Cerebellar nuclear complex (tissue), 1 donor: ENCODE measurements around the gene TRPC1.
"Not testable (repeated sequence)": the region's sequence is repeated elsewhere in the genome, so short reads cannot be mapped to it uniquely, and the experiment has no call there.

Source experiments
- DNase-seq, 2 experiments: peaks; one replicate each; lab custom pipeline; 2025; lab: John Stamatoyannopoulos, UW

TRPC1 gene

DNA sequence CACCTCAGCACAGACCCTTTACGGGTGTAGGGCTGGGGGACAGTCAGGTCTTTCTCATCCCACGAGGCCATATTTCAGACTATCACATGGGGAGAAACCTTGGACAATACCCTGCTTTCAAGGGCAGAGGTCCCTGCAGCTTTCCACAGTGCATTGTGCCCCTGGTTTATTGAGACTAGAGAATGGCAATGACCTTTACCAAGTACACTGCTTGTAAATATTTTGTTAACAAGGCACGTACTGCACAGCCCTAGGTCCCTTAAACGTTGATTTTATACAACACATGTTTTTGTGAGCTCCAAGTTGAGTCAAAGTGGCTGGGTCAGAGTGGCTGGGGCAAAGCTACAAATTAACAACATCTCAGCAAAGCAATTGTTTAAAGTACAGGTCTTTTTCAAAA is 28.8 kb downstream of the TRPC1 start:
- DNase-seq, result not testable (repeated sequence)

DNA sequence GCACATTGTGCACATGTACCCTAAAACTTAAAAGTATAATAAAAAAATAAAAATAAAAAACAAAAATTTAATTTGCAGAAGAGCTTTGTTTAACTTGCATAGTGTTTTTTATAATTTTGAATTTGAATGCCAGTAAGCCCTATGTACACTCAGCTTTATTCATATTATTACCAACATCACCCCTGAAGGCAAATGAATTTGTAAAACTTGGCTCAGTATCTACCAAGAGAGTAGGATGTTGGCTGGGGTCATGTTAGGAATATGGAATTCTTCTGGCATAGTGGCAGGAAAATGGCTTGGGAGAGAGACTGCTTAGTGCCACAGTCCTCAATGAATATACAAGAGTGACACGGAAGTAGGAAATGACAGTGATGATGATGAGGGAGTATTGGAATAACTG is 30.7 kb downstream of the TRPC1 start:
- no peak for DNase-seq

DNA sequence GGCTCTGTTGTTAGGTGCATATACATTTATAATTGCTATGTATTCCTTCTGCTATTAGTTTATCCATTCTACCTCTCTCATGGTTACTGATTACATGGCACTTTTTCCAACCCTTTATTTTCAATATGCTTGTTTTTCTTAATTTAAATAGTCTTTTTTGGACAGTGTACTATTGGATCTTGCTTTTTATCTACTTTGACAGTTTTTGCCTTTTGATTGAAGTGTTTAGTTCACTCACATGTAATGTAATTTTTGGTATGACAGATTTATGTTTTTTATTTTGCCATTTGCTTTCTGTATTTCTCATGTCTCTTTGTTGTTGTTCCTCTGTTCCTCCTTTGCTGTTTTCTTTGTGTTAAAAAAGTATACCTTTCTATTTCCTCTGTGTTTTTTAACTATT is 44.5 kb downstream of the TRPC1 start:
- no peak for DNase-seq

DNA sequence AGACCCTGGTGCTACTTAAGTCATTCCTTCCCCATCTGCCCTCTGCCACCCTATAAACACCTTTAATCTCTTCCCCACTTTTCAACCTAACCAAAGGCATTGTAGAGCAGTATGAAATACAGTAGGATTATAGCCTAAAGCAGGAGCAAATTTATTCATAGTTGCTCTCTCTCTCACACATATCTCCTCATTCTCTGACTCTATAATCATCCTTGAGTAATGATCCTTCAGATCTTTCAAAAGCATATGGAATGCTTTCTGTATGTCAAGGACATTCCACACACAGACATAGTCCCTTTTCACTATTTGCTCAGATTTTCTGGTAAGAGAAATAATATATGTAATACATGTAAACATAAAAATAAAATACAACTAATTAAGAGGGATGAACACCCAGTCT is 54.1 kb downstream of the TRPC1 start:
- DNase-seq, result no peak

DNA sequence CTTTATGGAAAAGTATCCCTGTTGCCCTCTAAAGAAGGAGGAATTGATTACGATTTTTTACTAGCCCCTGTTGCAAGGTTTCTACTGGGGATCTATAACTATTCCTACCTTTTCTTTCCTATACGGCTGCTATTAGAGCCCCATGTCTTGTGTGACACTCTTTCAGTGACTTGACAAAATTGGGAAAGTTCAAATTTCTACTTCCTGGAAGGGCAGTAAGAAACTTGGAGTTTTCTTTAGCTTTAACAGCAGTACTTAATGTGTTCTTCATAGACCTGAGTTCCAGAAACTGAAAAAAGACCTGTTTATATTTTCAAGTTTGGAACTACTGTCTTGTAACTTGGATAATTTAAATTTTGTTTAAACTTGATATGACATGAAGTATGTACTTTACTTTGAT is 54.7 kb downstream of the TRPC1 start:
- no peak for DNase-seq

DNA sequence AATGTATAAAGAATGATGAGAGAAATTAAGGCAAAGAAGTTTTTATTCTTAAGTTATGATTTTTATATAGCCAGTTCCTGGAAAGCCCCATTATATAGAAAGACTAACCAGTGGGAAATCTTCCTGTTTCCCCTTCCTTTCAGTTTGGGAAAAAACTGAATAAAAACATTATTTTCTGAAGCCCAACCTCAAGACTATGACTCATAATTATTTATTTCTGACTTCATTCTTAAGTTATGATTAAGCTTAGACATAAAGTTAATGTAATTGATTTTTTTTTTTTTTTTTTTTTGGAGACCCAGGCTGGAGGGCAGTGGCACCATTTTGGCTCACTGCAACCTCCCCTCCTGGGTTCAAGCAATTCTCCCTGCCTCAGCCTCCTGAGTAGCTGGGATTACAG is 55.8 kb downstream of the TRPC1 start:
- no peak for DNase-seq

DNA sequence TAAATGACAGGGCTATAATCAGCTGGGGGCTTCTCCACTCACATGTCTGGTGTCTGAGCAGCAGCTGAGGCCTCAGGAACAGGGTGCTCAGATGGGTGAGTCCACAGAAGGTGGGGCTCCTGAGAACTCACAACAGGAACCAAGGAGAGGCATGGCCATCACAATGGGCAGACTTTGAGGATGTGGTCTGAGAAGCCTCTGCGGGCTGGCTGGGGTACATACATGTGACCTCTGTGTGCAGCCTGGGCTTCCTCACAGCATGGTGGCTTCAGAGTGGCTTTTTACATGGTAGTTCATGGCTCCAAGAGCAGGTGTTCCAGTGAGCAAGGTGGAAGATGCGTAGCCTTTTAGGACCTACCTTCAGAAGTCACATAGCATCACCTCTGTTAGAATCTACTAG is 58.8 kb downstream of the TRPC1 start:
- DNase-seq, result no peak

DNA sequence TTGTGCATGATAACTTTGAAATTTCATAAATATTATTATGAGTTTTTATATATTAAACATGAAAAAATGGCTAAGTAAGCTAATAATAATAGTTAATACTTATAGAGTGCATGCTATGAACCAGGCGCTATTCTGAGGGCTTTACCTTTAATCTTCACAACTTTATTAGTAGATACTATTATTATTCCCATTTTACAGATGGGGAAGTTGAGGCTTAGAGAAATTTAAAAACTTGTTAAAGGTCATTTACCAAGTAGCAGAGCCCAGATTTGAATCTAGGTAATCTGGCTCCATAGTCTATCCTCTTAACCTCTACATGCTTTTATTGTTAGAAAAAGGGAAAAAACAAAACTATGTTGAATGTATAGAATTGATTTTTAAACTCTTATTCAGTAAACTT is 60.4 kb downstream of the TRPC1 start:
- no peak for DNase-seq

DNA sequence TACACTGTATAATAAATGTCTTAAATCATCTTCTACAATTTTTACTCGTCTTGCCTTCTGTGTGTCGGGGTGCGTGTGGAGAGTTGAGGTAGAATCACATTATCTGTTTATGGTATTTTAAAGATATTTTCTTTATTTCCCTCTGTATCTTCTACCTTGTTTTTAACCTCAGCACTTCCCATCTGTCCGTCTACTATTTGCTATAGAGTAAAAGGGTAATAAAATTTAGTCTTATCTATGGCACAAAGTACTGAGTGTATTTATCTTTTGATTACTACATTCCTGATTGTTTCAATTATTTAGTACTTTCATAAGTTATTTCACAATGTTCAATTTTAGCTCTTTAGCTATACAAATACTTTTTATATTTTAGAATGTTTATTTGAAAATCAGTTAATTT is 62.2 kb downstream of the TRPC1 start:
- no peak for DNase-seq

DNA sequence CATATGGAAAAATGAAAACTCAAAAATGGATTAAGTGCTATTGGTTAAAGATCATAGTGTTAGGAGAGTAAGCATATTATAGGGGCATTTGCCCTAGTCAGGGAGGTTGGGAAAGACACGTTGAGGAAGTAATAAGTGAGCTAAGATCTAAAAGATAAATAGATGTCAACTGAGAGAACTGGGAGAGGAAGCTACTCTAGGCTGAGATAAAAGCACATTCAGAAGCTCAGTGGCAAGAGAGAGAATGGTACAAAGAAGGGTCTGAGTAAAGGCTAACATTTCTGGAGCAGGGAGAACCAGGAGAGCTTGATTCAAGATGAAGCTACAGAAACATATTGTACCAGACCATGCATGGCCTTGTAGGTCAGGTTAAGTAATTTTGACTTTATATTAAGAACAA is 63.9 kb downstream of the TRPC1 start:
- no peak for DNase-seq

DNA sequence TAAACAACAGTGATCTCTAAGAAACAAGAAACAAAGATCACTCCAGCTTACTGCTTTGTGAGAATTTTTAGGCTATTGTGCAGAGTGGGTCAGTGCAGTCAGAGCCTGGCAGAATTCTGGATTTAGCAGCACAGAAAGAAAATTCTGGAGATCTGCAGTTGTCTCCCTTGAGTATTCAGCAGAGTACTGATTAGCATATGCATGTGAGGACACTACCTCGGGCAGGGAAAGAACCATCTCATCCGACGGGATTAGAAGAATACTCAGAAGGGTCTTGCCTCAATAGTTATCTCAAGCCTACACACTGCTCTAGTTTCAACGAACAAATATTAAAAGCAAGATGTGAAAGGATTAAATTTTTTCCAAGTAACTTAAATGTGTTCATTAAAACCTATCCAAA is 70.7 kb downstream of the TRPC1 start:
- DNase-seq, result no peak

DNA sequence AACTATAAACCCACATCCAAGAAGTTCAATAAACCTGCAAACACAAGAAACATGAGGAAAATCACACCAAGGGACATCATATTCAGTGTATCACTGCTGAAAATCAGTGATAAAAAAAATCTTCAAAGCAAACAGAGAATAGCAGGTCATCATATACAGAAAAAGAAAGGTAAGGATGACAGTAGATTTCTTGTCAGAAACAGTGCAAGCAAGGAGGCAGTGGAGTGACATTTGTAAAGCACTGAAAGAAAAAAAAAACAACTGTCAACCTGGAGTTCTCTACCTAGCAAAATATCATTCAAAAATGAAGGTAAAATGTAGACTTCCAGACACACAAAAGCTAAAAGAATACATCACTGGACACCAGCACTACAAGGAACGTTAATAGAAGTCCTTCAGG is 71.5 kb downstream of the TRPC1 start:
- no peak for DNase-seq

DNA sequence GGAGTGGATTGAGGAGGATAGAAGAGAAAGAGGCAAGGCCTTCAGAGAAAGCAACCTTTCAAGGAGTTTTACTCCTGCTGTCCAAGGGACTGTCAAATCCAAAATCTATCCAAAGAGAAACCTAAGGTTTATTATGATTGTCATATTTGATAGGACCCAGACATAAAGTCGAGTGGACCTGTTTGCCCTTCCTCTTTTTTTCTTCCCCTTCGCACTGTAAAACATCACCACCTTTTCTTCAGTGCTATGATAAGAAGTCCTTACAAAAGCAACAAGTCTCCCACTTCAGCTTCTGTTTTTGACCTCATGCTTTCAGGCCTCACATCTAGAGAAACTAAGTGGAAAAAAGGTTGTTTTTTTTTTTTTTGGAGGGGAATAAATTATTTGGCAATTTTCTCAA is 73.0 kb downstream of the TRPC1 start:
- DNase-seq, result no peak

DNA sequence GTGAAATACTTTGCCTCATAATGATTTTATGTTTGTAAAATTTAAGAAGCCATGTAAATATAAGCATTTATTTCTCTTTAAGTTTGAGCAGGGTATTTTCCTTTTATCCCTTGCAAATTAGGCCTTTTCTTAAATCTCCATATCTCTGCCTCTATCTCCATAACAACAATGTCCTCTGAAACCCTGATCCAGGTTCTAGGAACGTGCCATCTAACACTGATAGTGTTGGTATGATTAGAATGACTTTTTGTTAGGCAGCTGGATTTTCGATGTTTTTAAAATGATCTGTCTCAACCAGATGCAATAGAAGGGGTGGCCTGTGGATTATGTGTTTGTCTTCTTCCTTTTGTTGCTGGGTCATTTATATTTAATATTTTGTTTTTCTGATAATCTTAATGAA is 77.9 kb downstream of the TRPC1 start:
- no peak for DNase-seq

DNA sequence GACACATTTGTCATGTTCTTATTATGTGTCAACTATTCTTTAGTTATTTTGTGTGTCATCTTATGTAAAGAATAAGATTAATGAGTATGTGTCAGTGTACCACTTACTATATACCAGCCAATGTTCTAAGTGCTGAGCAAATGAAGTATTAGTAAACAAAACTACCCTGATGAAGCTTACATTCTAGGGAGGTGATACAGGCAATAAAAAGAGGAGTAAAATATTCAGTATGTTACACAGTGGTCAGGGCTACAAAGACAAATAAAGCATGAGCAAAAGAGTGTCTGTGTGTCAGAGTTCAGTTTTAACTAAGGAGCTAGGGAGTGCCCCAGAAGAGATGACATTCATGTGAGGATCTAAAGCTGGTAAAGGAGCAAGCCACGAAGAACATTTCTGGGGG is 79.1 kb downstream of the TRPC1 start:
- DNase-seq, result no peak

DNA sequence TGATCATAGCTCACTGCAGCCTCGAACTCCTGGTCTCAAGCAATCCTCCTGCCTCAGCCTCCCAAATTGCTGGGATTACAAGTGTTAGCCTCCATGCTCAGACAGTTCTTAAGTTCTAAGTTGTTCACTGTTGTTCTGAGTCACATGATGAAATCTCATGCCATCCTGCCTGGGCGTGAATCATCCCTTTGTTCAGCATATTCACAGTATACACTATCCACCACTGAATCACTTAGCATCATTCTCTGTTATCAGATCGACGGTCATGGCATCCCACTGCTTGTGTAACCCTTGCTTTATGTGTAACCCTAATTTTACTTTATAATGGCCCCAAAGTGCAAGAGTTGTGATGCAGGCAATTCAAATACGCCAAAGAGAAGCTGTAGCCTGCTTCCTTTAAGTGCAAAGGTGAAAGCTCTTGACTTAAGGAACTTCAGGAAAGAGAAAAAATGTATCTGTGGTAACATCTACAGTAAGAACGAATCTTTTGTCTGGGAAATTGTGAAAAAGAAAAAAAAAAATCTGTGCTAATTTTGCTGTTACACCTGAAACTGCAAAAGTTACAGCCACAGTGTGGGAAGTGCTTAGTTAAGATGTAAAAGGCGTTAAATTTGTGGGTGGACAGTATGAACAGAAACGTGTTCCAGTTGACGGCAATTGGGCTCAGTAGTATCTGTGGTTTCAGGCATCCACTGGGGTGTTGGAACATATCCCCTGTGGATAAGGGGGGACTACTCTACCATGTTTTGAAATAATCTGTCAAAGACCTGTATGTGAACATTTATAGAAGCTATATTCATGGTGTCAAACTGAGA is 84.5 kb downstream of the TRPC1 start:
- DNase-seq, result no peak

DNA sequence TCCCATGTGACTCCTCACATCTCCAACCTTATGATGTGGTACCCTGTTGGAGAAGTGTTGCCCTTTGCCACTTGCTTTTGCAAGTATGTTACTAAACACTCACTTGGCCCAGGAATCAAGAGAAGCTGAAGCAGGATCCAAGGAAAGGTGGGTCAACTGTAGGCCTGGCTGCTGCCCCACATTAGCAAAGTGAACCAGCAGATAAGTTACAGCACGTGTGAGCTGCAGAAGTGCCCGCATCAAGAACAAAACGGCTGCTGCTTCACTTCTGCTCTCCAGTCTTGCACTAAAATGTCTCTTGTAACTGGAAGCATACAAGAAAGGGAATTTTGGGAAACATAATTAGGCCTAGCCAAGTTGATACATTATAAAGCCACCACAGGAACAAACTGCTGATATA is 85.4 kb downstream of the TRPC1 start:
- DNase-seq, result no peak

DNA sequence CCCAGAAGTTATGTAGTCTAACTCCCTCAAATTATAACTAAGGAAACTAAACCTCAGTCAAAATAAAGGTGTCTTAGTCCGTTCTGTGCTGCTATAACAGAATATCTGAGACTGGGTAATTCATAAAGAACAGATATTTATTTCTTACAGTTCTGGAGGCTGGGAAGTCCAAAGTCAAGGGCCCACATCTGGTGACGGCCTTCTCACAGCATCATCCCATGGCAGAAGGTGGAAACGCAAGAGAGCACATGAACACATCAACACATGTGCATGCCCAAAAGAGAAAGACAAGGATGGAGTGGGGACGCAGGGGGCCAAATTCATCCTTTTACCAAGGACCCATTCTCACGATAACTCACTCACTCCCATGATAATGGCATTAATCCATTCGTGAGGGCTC is 92.0 kb downstream of the TRPC1 start:
- DNase-seq, result no peak

DNA sequence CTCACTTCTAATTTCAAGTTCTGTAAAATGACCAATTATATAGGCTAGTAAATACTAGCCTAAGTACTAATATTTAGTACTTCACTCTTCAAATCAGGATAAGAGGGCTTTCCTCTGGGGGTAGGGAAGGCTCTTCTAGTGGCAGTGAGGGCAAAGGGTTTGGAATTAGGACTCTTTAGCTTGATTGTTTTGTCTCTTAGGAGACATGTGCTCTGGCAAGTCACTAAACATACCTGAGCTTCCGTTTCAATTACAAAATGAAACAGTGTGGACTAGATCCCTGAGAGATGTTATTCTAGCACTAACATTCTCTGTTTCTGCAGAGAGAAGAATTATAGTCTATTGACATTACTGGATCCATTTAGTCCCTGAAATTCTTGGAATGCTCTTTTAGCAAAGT is 93.5 kb downstream of the TRPC1 start:
- DNase-seq, result no peak

DNA sequence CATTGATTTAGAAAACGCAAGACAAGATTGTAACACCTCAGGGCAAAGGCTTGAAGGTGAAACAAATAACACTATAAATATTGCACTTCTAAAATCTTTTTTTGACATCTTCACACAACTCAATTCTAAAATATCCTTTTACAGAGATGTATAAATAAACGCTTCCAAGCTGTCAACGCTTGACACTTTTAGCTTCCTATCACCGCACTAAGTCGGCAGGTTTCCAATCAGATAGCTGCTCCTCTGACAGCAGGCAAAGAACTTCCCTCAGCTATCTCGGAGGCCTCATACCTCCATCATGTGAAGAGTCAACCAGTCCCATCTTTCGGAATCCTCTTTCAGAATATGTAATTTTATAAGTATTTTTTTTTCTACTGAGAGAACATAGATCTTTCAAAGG is 94.1 kb downstream of the TRPC1 start:
- no peak for DNase-seq

DNA sequence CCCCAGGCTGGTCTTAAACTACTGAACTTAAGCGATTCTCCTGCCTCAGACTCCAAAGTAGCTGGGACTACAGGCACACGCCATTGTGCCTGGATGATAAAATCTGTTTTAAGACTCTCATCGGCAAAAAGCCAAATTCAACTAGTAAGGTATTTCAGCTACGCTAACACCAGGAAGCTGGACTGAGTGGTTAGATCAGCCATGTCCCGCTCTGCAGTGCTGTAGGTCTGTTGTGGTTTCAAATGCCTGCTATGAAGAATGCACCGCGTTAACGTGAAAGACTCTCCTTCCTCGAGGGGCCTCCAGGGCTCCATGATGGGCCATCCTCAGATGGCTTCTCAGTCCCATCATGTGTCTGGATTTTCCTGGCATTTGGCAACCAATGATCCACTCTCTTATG is 94.8 kb downstream of the TRPC1 start:
- DNase-seq, result no peak

DNA sequence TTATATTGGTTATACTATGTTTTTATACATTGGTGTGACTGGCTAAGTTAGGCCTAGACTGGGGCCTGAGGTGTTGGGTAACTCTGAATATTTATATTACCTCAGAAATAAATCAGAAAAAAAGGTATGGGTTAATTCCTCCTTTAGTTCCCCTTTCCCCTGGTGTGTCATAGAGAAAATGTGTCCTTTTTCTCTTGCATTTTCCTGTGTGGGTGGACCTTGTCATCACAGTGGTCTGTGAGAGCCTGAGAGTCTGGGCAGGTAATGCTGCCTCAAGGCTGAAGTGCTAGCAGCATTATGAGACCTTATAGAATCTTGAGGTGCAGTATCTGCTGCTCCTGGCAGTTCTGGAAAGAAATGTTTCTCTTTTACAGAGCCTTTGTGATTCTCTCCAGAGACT is 95.3 kb downstream of the TRPC1 start:
- DNase-seq, result no peak

DNA sequence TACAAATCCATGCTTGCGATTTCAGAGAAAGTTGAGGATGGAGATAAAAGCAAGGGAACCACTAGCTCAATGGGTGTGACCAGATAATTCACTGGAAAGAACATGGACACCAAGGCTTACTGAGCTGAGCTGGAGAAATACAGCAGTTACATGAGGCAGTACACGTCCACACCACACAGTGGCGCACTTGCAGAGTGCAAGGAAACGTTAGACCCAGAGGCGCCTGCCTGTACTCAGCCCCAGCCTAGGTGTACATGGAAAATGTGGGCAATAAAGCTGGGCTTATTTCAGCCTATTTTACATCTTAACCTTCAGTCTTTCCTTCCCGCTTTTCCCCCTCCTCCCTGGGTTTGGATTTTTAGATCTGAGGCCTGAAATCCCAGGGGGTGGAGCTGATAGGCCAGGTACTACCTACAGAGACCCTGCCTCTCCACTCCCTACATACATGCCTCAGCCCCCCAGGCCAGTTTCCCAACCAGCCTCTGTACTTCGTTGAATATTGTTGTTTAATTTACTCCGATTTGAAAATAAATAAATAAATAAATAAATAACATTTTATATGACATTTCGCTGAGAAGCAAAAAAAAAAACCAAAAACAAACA is 105.0 kb downstream of the TRPC1 start:
- no peak for DNase-seq

DNA sequence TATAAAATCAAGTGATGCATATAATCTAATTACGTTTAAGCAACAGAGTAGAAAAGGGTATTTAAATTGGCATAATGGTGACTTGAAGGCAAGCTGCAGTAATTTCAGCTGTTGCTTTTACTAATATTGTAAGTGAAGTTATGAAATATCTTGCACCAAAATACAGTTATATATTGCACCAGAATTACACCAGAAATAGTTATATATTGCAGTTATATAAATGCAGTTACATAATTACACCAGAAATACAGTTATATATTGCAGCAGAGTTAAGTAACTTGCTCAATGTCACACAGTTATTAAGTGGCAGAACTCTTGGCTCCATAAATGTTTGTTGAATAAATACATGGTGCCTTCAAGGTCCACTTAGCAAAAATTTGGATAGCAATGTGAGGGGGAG is 113.7 kb downstream of the TRPC1 start:
- no peak for DNase-seq
